ENCODE results near the gene ACP3. TPM values are rescaled to one million over a fixed set of nuclear protein-coding genes. Genes with fewer than 3 reads are reported as not detected.

Gene ACP3
- total RNA-seq, 1 experiment from 2014 or later: 0.82 TPM

DNA sequence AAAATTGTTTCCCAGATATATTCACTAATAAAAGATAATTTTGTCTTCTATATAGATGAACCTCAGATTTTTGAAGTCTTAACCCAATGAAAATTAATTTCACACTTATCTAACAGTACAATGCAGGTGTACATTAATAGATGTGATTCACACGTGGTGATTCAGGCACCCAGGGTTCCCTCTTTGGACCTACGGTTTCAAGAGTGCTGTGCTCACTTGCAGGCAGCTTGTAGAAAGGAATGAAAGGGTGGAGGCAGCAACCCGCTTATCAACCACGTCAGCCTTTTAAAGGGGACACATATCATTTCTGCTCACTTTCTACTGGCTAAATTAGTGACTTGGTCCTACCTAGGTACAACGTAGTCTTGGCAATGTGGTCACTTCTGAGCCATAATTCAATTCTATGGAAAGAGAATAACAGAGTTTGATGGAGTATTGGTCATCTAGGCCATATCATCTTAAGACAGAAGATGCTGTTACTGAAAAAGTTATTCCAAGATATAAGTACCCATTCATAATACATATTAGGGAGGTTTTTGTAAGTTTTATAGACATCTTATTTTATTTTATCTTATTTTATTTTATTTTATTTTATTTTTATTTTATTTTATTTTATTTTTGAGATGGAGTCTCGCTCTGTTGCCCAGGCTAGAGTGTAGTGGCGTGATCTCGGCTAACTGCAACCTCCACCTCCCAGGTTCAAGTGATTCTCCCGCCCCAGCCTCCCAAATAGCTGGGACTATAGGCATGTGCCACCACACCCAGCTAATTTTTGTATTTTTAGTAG, 37.9 kb downstream of the ACP3 start:
- Mint-ChIP-seq H3K27ac (ENCODE audit: unreplicated experiment) (no peak overlapping the region), H3K9me3 (ENCODE audit: unreplicated experiment) (peaks cover 15% of the 10 kb centered on the region), H3K27me3 (ENCODE audit: insufficient read depth, unreplicated experiment) (no peaks in the 10 kb centered on the region), H3K4me1 (ENCODE audit: low read depth, unreplicated experiment) (peaks cover 14% of the 10 kb centered on the region), H3K4me3 (ENCODE audit: unreplicated experiment) (no peak overlapping the region), H3K36me3 (ENCODE audit: insufficient read depth, unreplicated experiment) (no peaks in the 10 kb centered on the region)
- no peak for DNase-seq
- Histone ChIP-seq H3K4me3 (ENCODE audit: low read depth, low read length) (no peak overlapping the region), H3K36me3 (ENCODE audit: control insufficient read depth, insufficient read depth, low read length) (no peaks in the 10 kb centered on the region), H3K27me3 (replicated peaks; ENCODE audit: control insufficient read depth, insufficient read depth, low read length) (no peaks in the 10 kb centered on the region), H3K9me3 (no peaks in the 10 kb centered on the region), H3K4me1 (no peaks in the 10 kb centered on the region)
- intact Hi-C loops (cut with micrococcal nuclease; ENCODE audit: unreplicated experiment): no loop called here
- TF ChIP-seq, protein P1, sequence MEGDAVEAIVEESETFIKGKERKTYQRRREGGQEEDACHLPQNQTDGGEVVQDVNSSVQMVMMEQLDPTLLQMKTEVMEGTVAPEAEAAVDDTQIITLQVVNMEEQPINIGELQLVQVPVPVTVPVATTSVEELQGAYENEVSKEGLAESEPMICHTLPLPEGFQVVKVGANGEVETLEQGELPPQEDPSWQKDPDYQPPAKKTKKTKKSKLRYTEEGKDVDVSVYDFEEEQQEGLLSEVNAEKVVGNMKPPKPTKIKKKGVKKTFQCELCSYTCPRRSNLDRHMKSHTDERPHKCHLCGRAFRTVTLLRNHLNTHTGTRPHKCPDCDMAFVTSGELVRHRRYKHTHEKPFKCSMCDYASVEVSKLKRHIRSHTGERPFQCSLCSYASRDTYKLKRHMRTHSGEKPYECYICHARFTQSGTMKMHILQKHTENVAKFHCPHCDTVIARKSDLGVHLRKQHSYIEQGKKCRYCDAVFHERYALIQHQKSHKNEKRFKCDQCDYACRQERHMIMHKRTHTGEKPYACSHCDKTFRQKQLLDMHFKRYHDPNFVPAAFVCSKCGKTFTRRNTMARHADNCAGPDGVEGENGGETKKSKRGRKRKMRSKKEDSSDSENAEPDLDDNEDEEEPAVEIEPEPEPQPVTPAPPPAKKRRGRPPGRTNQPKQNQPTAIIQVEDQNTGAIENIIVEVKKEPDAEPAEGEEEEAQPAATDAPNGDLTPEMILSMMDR (IDR thresholded peaks at IDR 0.05; ENCODE audit: insufficient read depth in 1 of 2, low read depth in 1 of 2, low read length in 1 of 2, severe bottlenecking in 1 of 2, unreplicated experiment in 1 of 2): no peak
- ChIA-PET CTCF (no interaction called here), POLR2A (no interaction called here)
- BruUV-seq (replicated peaks): no TSS peak

DNA sequence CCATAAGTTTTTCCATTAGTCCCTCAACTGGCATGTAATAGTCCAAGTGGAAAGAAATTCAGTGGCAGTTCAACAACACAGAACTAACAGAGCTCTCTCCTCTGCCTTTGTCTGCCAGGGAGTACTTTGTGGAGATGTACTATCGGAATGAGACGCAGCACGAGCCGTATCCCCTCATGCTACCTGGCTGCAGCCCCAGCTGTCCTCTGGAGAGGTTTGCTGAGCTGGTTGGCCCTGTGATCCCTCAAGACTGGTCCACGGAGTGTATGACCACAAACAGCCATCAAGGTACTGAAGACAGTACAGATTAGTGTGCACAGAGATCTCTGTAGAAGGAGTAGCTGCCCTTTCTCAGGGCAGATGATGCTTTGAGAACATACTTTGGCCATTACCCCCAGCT, 39.4 kb downstream of the ACP3 start:
- POLR2A ChIA-PET: no interaction called here
- Mint-ChIP-seq H3K4me1 (ENCODE audit: low read depth, unreplicated experiment) (peaks cover 20% of the 10 kb centered on the region), H3K9me3 (ENCODE audit: unreplicated experiment) (peaks cover 15% of the 10 kb centered on the region), H3K27me3 (ENCODE audit: insufficient read depth, unreplicated experiment) (no peaks in the 10 kb centered on the region), H3K4me3 (ENCODE audit: unreplicated experiment) (no peak overlapping the region), H3K27ac (ENCODE audit: unreplicated experiment) (no peak overlapping the region), H3K36me3 (ENCODE audit: insufficient read depth, unreplicated experiment) (no peaks in the 10 kb centered on the region)
- no peak for DNase-seq
- TF ChIP-seq, protein P1 (IDR thresholded peaks at IDR 0.05; ENCODE audit: insufficient read depth in 1 of 2, low read depth in 1 of 2, low read length in 1 of 2, severe bottlenecking in 1 of 2, unreplicated experiment in 1 of 2): no peak
- no peak overlapping the region for H3K4me3 ChIP-seq (ENCODE audit: low read depth, low read length)
- BruUV-seq (replicated peaks): no TSS peak
- CTCF ChIA-PET: no interaction called here
- no peaks in the 10 kb centered on the region for H3K9me3 ChIP-seq
- H3K4me1 ChIP-seq: peaks cover 5% of the 10 kb centered on the region; the same call in 1 of the 2 replicates
- no peaks in the 10 kb centered on the region for H3K27me3 ChIP-seq (replicated peaks; ENCODE audit: control insufficient read depth, insufficient read depth, low read length)
- intact Hi-C loops (cut with micrococcal nuclease; ENCODE audit: unreplicated experiment): no loop called here
- H3K36me3 ChIP-seq (ENCODE audit: control insufficient read depth, insufficient read depth, low read length): no peaks in the 10 kb centered on the region

GRCh38 chr3:132360717-132361116, 43.5 kb downstream of the ACP3 start:
- no peaks in the 10 kb centered on the region for H3K27me3 ChIP-seq (replicated peaks; ENCODE audit: control insufficient read depth, insufficient read depth, low read length)
- ChIA-PET POLR2A (no interaction called here), CTCF (interaction anchor here (0.7 kb wide), 1 partner anchor 18 kb away, joined by 3 read pairs; no protein-coding TSS in a partner anchor)
- Mint-ChIP-seq H3K27ac (ENCODE audit: unreplicated experiment) (no peak overlapping the region), H3K4me3 (ENCODE audit: unreplicated experiment) (no peak overlapping the region), H3K27me3 (ENCODE audit: insufficient read depth, unreplicated experiment) (no peaks in the 10 kb centered on the region), H3K4me1 (ENCODE audit: low read depth, unreplicated experiment) (peaks cover 14% of the 10 kb centered on the region), H3K36me3 (ENCODE audit: insufficient read depth, unreplicated experiment) (no peaks in the 10 kb centered on the region), H3K9me3 (ENCODE audit: unreplicated experiment) (peaks cover 15% of the 10 kb centered on the region)
- H3K36me3 ChIP-seq (ENCODE audit: control insufficient read depth, insufficient read depth, low read length): no peaks in the 10 kb centered on the region
- H3K9me3 ChIP-seq: no peaks in the 10 kb centered on the region
- no TSS peak for BruUV-seq (replicated peaks)
- intact Hi-C loops (cut with micrococcal nuclease; ENCODE audit: unreplicated experiment): loop anchor here (2.0 kb wide), 1 partner anchor 16 kb away; no protein-coding TSS in a partner anchor
- TF ChIP-seq, protein P1 (IDR thresholded peaks at IDR 0.05; ENCODE audit: insufficient read depth in 1 of 2, low read depth in 1 of 2, low read length in 1 of 2, severe bottlenecking in 1 of 2, unreplicated experiment in 1 of 2): no peak
- peaks cover 5% of the 10 kb centered on the region; the same call in 1 of the 2 replicates for H3K4me1 ChIP-seq
- H3K4me3 ChIP-seq (ENCODE audit: low read depth, low read length): no peak overlapping the region
- no peak for DNase-seq
